Spleen (tissue), 11 donors: Measurements from ENCODE around the gene NEUROD1. TPM values are rescaled to one million over a fixed set of nuclear protein-coding genes. Genes with fewer than 3 reads are reported as not detected.

Experiments
- DNase-seq: peaks from one replicate; pipeline ENCODE4 v3.0.0-alpha.2; 2020
- H3K27ac ChIP-seq, 8 donors: fragments of 200-600 bp; sonication (generic) in 7 of 8; 1 replicate in 4 of 8; 2 replicates in 4 of 8; pipeline versions ENCODE4 v1.5.0 to v1.8.0; 2016 to 2021; ENCODE audit warnings: inconsistent platforms in 4 of 8, mild to moderate bottlenecking in 4 of 8, moderate library complexity in 1 of 8
- H3K27me3 ChIP-seq, 7 donors: fragments of 200-600 bp; sonication (generic) in 6 of 7; replicated peaks in 1 of 7; 1 replicate in 4 of 7; 2 replicates in 3 of 7; pipeline versions ENCODE4 v1.5.0 to v1.8.0; 2016 to 2021; ENCODE audit warnings: inconsistent platforms in 3 of 7, mild to moderate bottlenecking in 1 of 7
- H3K36me3 ChIP-seq, 6 donors: fragments of 200-600 bp; sonication (generic) in 5 of 6; 1 replicate in 4 of 6; 2 replicates in 2 of 6; pipeline versions ENCODE4 v1.5.0 to v1.8.0; 2016 to 2021; ENCODE audit warnings: inconsistent platforms in 2 of 6
- H3K4me1 ChIP-seq, 6 donors: fragments of 200-600 bp; sonication (generic) in 5 of 6; 1 replicate in 3 of 6; 2 replicates in 3 of 6; pipeline versions ENCODE4 v1.5.0 to v1.8.0; 2016 to 2021; ENCODE audit warnings: inconsistent platforms in 3 of 6
- H3K4me3 ChIP-seq, 8 donors: fragments of 200-600 bp; sonication (generic) in 7 of 8; 1 replicate in 4 of 8; 2 replicates in 4 of 8; pipeline versions ENCODE4 v1.5.0 to v1.8.0; 2016 to 2021; ENCODE audit warnings: inconsistent platforms in 4 of 8, mild to moderate bottlenecking in 4 of 8, moderate library complexity in 2 of 8
- H3K9me3 ChIP-seq, 8 donors: fragments of 200-600 bp; sonication (generic) in 7 of 8; 1 replicate in 4 of 8; 2 replicates in 4 of 8; pipeline versions ENCODE4 v1.5.0 to v1.8.0; 2016 to 2021; ENCODE audit warnings: inconsistent platforms in 4 of 8
- POLR2A ChIP-seq, 3 donors: fragments of 450-650 bp; IDR thresholded peaks; one replicate each; pipeline ENCODE4 v1.5.1; 2017; ENCODE audit warnings: antibody characterized with exemption in 3 of 3, mild to moderate bottlenecking in 1 of 3
- POLR2AphosphoS5 ChIP-seq, 3 donors: sonication (generic); formaldehyde crosslinking; IDR thresholded peaks; one replicate each; pipeline ENCODE4 v1.5.1; 2017; ENCODE audit warnings: antibody characterized with exemption in 3 of 3
- WGBS, 5 donors: extraction: QIAGEN DNeasy Blood & Tissue Kit in 3 of 5; methylation state at CpG; one replicate each; pipeline versions ENCODE4 v1.1.5 to v1.1.7; 2013 to 2018; 5-methylcytosine and 5-hydroxymethylcytosine counted together
- intact Hi-C: fragments of 100-400 bp; cut with DNase I; formaldehyde crosslinking; loops from one replicate; pipeline ENCODE4 v1.15.0; 2023; ENCODE audit warnings: low total_unique reads
- polyA plus RNA-seq, 3 donors: library from polyadenylated mRNA; stranded (reverse); fragments of 200-250 nt; gene quantifications; one replicate each; pipeline ENCODE4 v1.2.1, GENCODE V29; 2013
- total RNA-seq, 7 donors: library from RNA; depleted of rRNA in 3 of 7; stranded (reverse); fragments of >200 nt in 3 of 7; fragmentation: NEBNext Ultra II Directional in 4 of 7; extraction: Animal tissue kit (Norgen Biotek cat#: 25700) in 4 of 7; gene quantifications; one replicate each; pipeline versions ENCODE4 v1.1.0 to v1.2.1, GENCODE V29; 2016 to 2021
- TF ChIP-seq, protein P1 (sequence below), 11 experiments: fragments of 200-600 bp in 7 of 11; fragments of 450-650 bp in 4 of 11; sonication (generic) in 4 of 11; IDR thresholded peaks in 8 of 11; conservative IDR thresholded peaks in 3 of 11; 1 replicate in 7 of 11; 2 replicates in 4 of 11; pipeline versions ENCODE4 v1.4.0 to v1.8.0; 2016 to 2021; ENCODE audit warnings: antibody characterized with exemption in 11 of 11, inconsistent platforms in 4 of 11, mild to moderate bottlenecking in 1 of 11
- donor health status: healthy with polysubstance abuse.
- donor health status: DM: no; HTN: no; CAD: no; lungs with moderate emphysema.
- donor health status: DM: no; HTN: no; CAD: no.
- donor health status: Bipolar disorder and iron deficiency.
- donor health status: healthy.
- donor health status: DM: no; HTN: no; CAD: no.
- donor health status: DM: yes; HTN: yes; CAD: no.

Gene NEUROD1
- total and polyA plus RNA-seq, 10 donors: 0.10 TPM; not detected in 9

DNA sequence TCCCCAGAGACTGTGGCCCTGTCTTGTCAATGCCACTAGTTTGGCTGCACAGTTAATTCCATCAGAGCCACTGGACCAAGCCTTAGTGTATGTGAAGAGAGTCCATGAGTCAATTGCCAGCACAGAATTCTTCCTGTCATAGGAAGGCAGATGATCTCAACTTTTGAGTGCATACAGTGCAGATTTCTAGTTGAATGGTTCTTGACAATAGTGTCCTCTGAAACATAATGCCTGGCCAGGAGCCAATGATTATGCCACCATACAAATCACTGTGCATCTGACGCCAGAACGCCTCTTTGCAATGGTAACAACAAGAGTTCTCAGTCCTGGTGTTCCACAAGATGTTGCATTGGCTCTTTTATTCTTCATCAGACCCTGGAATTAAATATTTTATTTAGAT lies 7.1 kb downstream of the NEUROD1 start:
- Histone ChIP-seq H3K4me1 (peaks cover 0 to 13% (median 3%) of the 10 kb centered on the region in 6 donors), H3K4me3 (no peak overlapping the region), H3K9me3 (peaks cover 0 to 2% (median 0%) of the 10 kb centered on the region in 8 donors), H3K27me3 (peaks cover 0 to 48% (median 16%) of the 10 kb centered on the region in 7 donors), H3K36me3 (no peaks in the 10 kb centered on the region), H3K27ac (no peak overlapping the region)
- no peak for DNase-seq
- 33 to 66% (median 49%) methylated on average over 2 of the region's 2 CpGs for WGBS, 5 donors
- TF ChIP-seq POLR2A (IDR thresholded peaks at IDR 0.05): no peak
- TF ChIP-seq, protein P1, sequence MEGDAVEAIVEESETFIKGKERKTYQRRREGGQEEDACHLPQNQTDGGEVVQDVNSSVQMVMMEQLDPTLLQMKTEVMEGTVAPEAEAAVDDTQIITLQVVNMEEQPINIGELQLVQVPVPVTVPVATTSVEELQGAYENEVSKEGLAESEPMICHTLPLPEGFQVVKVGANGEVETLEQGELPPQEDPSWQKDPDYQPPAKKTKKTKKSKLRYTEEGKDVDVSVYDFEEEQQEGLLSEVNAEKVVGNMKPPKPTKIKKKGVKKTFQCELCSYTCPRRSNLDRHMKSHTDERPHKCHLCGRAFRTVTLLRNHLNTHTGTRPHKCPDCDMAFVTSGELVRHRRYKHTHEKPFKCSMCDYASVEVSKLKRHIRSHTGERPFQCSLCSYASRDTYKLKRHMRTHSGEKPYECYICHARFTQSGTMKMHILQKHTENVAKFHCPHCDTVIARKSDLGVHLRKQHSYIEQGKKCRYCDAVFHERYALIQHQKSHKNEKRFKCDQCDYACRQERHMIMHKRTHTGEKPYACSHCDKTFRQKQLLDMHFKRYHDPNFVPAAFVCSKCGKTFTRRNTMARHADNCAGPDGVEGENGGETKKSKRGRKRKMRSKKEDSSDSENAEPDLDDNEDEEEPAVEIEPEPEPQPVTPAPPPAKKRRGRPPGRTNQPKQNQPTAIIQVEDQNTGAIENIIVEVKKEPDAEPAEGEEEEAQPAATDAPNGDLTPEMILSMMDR (IDR thresholded peaks at IDR 0.05 in 8 of 11, conservative IDR thresholded peaks at IDR 0.05 in 3 of 11): no peak
- TF ChIP-seq POLR2AphosphoS5 (IDR thresholded peaks at IDR 0.05): no peak
- intact Hi-C loops: no loop called here

DNA sequence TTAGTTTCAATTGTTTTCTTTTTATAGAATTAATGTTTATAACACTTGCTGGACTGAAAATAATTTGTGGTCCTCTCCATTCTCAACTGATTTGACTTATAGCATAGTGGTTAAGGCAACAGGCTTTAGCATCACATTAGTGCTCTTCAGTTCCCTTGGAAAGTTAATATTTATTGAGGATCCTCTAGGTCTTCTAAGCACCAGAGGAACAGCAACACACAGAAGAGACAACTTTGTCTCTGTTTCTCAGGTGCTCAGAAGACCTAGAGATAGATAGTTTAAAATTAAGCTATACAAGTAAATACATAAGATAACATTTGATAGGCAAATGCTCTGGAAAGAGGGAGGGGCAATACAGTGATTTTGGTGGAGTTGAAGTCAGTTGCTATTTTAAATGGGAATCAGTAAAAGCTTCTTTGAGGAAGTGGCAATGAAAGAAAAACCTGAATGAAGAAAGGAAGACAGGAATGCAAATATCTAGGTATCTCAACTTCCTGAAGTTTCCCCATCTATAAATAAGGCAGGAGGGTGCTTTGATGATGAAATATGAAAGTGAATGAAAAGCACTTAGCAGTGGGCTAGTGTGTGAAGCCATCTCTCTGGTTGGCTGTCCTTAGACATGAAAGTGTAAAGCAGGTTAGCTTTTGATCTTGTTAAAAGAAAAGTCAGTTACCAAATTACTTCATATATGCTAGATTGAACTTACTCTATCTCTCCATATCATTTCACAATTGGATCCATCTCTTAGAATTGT lies 7.9 kb downstream of the NEUROD1 start:
- intact Hi-C loops: no loop called here

GRCh38 chr2:181670632-181671031 lies 9.7 kb downstream of the NEUROD1 start:
- WGBS, 5 donors: 88 to 100% (median 94%) methylated on average over 1 of the region's 1 CpG
- intact Hi-C loops: no loop called here
- Histone ChIP-seq H3K36me3 (no peaks in the 10 kb centered on the region), H3K27me3 (peaks cover 0 to 31% (median 0%) of the 10 kb centered on the region in 7 donors), H3K4me3 (no peak overlapping the region), H3K9me3 (peaks cover 0 to 12% (median 10%) of the 10 kb centered on the region in 8 donors), H3K4me1 (peaks cover 0 to 13% (median 3%) of the 10 kb centered on the region in 6 donors), H3K27ac (no peak overlapping the region)
- no peak for DNase-seq
- TF ChIP-seq POLR2A (IDR thresholded peaks at IDR 0.05) (no peak), POLR2AphosphoS5 (IDR thresholded peaks at IDR 0.05) (no peak)
- TF ChIP-seq, protein P1 (IDR thresholded peaks at IDR 0.05 in 8 of 11, conservative IDR thresholded peaks at IDR 0.05 in 3 of 11): no peak

More for the DNA sequence above, 7.9 kb downstream of the NEUROD1 start:
- no peaks in the 10 kb centered on the region for H3K9me3 ChIP-seq
- no peaks in the 10 kb centered on the region for H3K36me3 ChIP-seq
- no peak for DNase-seq
- peaks cover 0 to 48% (median 8%) of the 10 kb centered on the region in 7 donors for H3K27me3 ChIP-seq
- peaks cover 0 to 13% (median 3%) of the 10 kb centered on the region in 6 donors for H3K4me1 ChIP-seq
- no peak overlapping the region for H3K4me3 ChIP-seq
- H3K27ac ChIP-seq: no peak overlapping the region
- TF ChIP-seq POLR2A (IDR thresholded peaks at IDR 0.05) (no peak), POLR2AphosphoS5 (IDR thresholded peaks at IDR 0.05) (no peak)
- TF ChIP-seq, protein P1 (IDR thresholded peaks at IDR 0.05 in 8 of 11, conservative IDR thresholded peaks at IDR 0.05 in 3 of 11): no peak

- intact Hi-C loops: no loop called here
- WGBS, 5 donors: 64 to 79% (median 71%) methylated on average over 1 of the region's 1 CpG
- TF ChIP-seq POLR2A (IDR thresholded peaks at IDR 0.05): no peak
- TF ChIP-seq POLR2AphosphoS5 (IDR thresholded peaks at IDR 0.05): no peak
- TF ChIP-seq, protein P1 (IDR thresholded peaks at IDR 0.05 in 8 of 11, conservative IDR thresholded peaks at IDR 0.05 in 3 of 11): no peak
Observed at GRCh38 chr2:181667234-181667633, 13.1 kb downstream of the NEUROD1 start.

More at GRCh38 chr2:181667234-181667633, 13.1 kb downstream of the NEUROD1 start:
- H3K4me1 ChIP-seq: peaks cover 0 to under 1% (median 0%) of the 10 kb centered on the region in 6 donors
- H3K27ac ChIP-seq: no peak overlapping the region
- no peak overlapping the region for H3K4me3 ChIP-seq
- peaks cover 0 to 18% (median 0%) of the 10 kb centered on the region in 7 donors for H3K27me3 ChIP-seq
- H3K9me3 ChIP-seq: peaks cover 0 to 18% (median 13%) of the 10 kb centered on the region in 8 donors
- no peak for DNase-seq
- H3K36me3 ChIP-seq: no peaks in the 10 kb centered on the region
